HepG2 (cell line): Measurements from ENCODE around the gene MYO5A. TPM values are rescaled to one million over a fixed set of nuclear protein-coding genes. Genes with fewer than 3 reads are reported as not detected.

Source experiments
- ATAC-seq: fragments of 200-7000 bp; cut with Tn5 transposase; 3 replicates; pipeline ENCODE4 v1.9.1; 2020; ENCODE audit warnings: mild to moderate bottlenecking, moderate library complexity
- BruUV-seq: library from RNA; stranded (reverse); fragments of 400-500 nt; replicated peaks from 2 replicates; lab custom pipeline; 2021; lab: Mats Ljungman, UMichigan
- CTCF ChIA-PET: fragments of 300-600 bp; formaldehyde crosslinking; extraction: SDS; loops from one replicate; lab custom pipeline; 2021; ENCODE audit warnings: low total read pairs, inconsistent platforms, low intra/inter-chr PET ratio; lab: Yijun Ruan, JAX
- POLR2A ChIA-PET: fragments of 350-600 bp; sonication (Branson Sonifier 250); formaldehyde crosslinking; loops from one replicate; lab custom pipeline; 2020; ENCODE audit warnings: antibody characterized with exemption, inconsistent platforms; lab: Yijun Ruan, JAX
- DNase-seq: peaks from one replicate; pipeline ENCODE4 v3.0.0-alpha.2; 2015; ENCODE audit warnings: low spot score
- FAIRE-seq: peaks from 3 replicates; lab custom pipeline; 2011; peaks lifted over from hg19 to GRCh38; lab: Jason Lieb, UNC
- H2AFZ ChIP-seq: one replicate; pipeline ENCODE4 v1.6.1; 2011; ENCODE audit warnings: low read length, inconsistent platforms
- H3K27ac ChIP-seq: fragments of 300-600 bp; 3 replicates; pipeline ENCODE4 v1.8.0; 2011; ENCODE audit warnings: mixed run types, mild to moderate bottlenecking, mixed read lengths, low read length, inconsistent platforms; ENCODE audit not compliant: insufficient read depth; ENCODE audit errors: extremely low read length
- H3K27me3 ChIP-seq, 2 experiments: fragments of 200-600 bp in 1 of 2; 2 replicates in 1 of 2; 3 replicates in 1 of 2; pipeline versions ENCODE4 v1.6.0 to v1.8.0; 2011; ENCODE audit warnings: low read length in 2 of 2, mild to moderate bottlenecking in 2 of 2, moderate library complexity in 2 of 2, inconsistent platforms in 1 of 2; ENCODE audit not compliant: insufficient read depth in 2 of 2, control insufficient read depth in 1 of 2
- H3K36me3 ChIP-seq, 2 experiments: fragments of 200-600 bp in 1 of 2; replicated peaks in 1 of 2; 2 replicates in 1 of 2; 3 replicates in 1 of 2; pipeline versions ENCODE4 v1.5.1 to v1.8.0; 2011; ENCODE audit warnings: low read length in 2 of 2, inconsistent platforms in 1 of 2; ENCODE audit not compliant: insufficient read depth in 2 of 2, control insufficient read depth in 1 of 2
- H3K4me1 ChIP-seq: 2 replicates; pipeline ENCODE4 v1.5.1; 2012; ENCODE audit warnings: low read length, inconsistent platforms; ENCODE audit not compliant: insufficient read depth
- H3K4me2 ChIP-seq: 2 replicates; pipeline ENCODE4 v1.6.0; 2011; ENCODE audit warnings: low read depth, low read length, inconsistent platforms
- H3K4me3 ChIP-seq, 3 experiments: fragments of 200-600 bp in 1 of 3; sonication (generic), shearing (Covaris generic) in 1 of 3; replicated peaks in 1 of 3; 2 replicates each; pipeline ENCODE4 v1.5.1; 2011 to 2016; ENCODE audit warnings: low read length in 3 of 3, inconsistent platforms in 2 of 3, low read depth in 2 of 3, mild to moderate bottlenecking in 2 of 3, control low read depth in 1 of 3, mixed read lengths in 1 of 3; ENCODE audit not compliant: insufficient read depth in 1 of 3
- H3K79me2 ChIP-seq: one replicate; pipeline ENCODE4 v1.6.1; 2011; ENCODE audit warnings: low read length, inconsistent platforms; ENCODE audit not compliant: insufficient read depth
- H3K9ac ChIP-seq: 2 replicates; pipeline ENCODE4 v1.6.0; 2011; ENCODE audit warnings: mild to moderate bottlenecking, low read depth, low read length, inconsistent platforms; ENCODE audit not compliant: insufficient read depth
- H3K9me3 ChIP-seq: 2 replicates; pipeline ENCODE4 v1.5.1; 2012; ENCODE audit warnings: mild to moderate bottlenecking, low read length
- H4K20me1 ChIP-seq: 2 replicates; pipeline ENCODE4 v1.6.0; 2011; ENCODE audit warnings: inconsistent platforms, mild to moderate bottlenecking, low read length, moderate library complexity; ENCODE audit not compliant: insufficient read depth
- BRD4 ChIP-seq: sonication (generic); formaldehyde crosslinking; IDR thresholded peaks from 2 replicates; pipeline ENCODE4 v1.4.0; 2020; ENCODE audit warnings: missing genetic modification reagents
- CREB1 ChIP-seq, 2 experiments: fragments of 450-650 bp in 1 of 2; IDR thresholded peaks; 2 replicates each; pipeline ENCODE4 v1.6.1; 2016 to 2017; ENCODE audit warnings: control low read depth in 1 of 2, mild to moderate bottlenecking in 1 of 2, missing compliant biosample characterization in 1 of 2, missing genetic modification characterization in 1 of 2
- GABPA ChIP-seq, 2 experiments: IDR thresholded peaks; 2 replicates each; pipeline ENCODE4 v1.6.1; 2011 to 2016; ENCODE audit warnings: low read depth in 2 of 2, low read length in 1 of 2, missing biosample characterization in 1 of 2, missing genetic modification characterization in 1 of 2
- HNRNPUL1 ChIP-seq: fragments of 200-400 bp; formaldehyde crosslinking; IDR thresholded peaks from 2 replicates; pipeline ENCODE4 v1.6.1; 2017; ENCODE audit warnings: low read depth, mild to moderate bottlenecking, low read length, moderate library complexity
- JUN ChIP-seq: sonication (generic); formaldehyde crosslinking; IDR thresholded peaks from 2 replicates; pipeline ENCODE4 v1.4.0; 2020; ENCODE audit warnings: mild to moderate bottlenecking, missing genetic modification reagents
- ZNF646 ChIP-seq: sonication (generic); formaldehyde crosslinking; IDR thresholded peaks from 2 replicates; pipeline ENCODE4 v1.9.0; 2021; ENCODE audit warnings: mild to moderate bottlenecking, missing genetic modification reagents
- in situ Hi-C: cut with HindIII; loops from 2 replicates; pipeline ENCODE4 v1.10.0; 2017; ENCODE audit warnings: low pct_unique_long_range_greater_than_20kb; ENCODE audit not compliant: extremely low pct_ligation_motif_present
- intact Hi-C: fragments of 100-400 bp; cut with micrococcal nuclease; formaldehyde crosslinking; loops from one replicate; pipeline ENCODE4 v1.10.0; 2022; ENCODE audit not compliant: unreplicated experiment
- polyA plus RNA-seq, 8 experiments: library from polyadenylated mRNA; depleted of rRNA in 3 of 8; stranded (reverse) in 7 of 8; unstranded in 1 of 8; fragments of >200 nt; fragmentation: Illumina TruSeq in 4 of 8; extraction: Trizol in 4 of 8; gene quantifications; 2 replicates each; pipeline versions ENCODE4 v1.2.1 to v1.2.3, GENCODE V29; 2011 to 2016; ENCODE audit warnings: low read depth in 4 of 8, missing spikeins in 1 of 8, mixed read lengths in 1 of 8; ENCODE audit not compliant: insufficient read depth in 1 of 8
- total RNA-seq, 5 experiments: library from RNA; depleted of rRNA; stranded (reverse); fragments of >200 nt; fragmentation: Illumina TruSeq; extraction: Trizol; gene quantifications; 2 replicates each; pipeline ENCODE4 v1.2.3, GENCODE V29; 2016; ENCODE audit warnings: low read depth in 1 of 5

The MYO5A gene
- total and polyA plus RNA-seq, 2 of the 13 experiments (the other 11 are each of a cell fraction or from before 2014, with no cell fraction given): 2.8 to 4.8 TPM

- no peak for DNase-seq
- Histone ChIP-seq H3K4me1 (no peaks in the 10 kb centered on the region), H3K27me3 (no peaks in the 10 kb centered on the region), H3K4me2 (no peak overlapping the region), H3K36me3 (no peaks in the 10 kb centered on the region), H3K9ac (no peak overlapping the region), H3K9me3 (no peaks in the 10 kb centered on the region), H3K27ac (no peak overlapping the region), H4K20me1 (no peaks in the 10 kb centered on the region), H3K79me2 (no peaks in the 10 kb centered on the region), H2AFZ (no peak overlapping the region), H3K4me3 (no peak overlapping the region)
- CTCF ChIA-PET: no interaction called here
- intact Hi-C loops (no loop called here), in situ Hi-C loops (no loop called here)
- FAIRE-seq: no peak
- POLR2A ChIA-PET: no interaction called here
- ATAC-seq: no peak
- no TSS peak for BruUV-seq
- TF ChIP-seq GABPA (IDR thresholded peaks at IDR 0.05; ENCODE audit: low read depth, low read length): no peak
- no peak for TF ChIP-seq GABPA (CRISPR knock-in tag; IDR thresholded peaks at IDR 0.05; ENCODE audit: low read depth)
- no peak for TF ChIP-seq JUN (CRISPR knock-in tag)
- TF ChIP-seq ZNF646: no peak
- no peak for TF ChIP-seq HNRNPUL1
- TF ChIP-seq CREB1 (IDR thresholded peaks at IDR 0.05): no peak
- no peak for TF ChIP-seq CREB1 (CRISPR knock-in tag; IDR thresholded peaks at IDR 0.05)
- TF ChIP-seq BRD4 (CRISPR knock-in tag): no peak
These were observed 30.0 kb downstream of the MYO5A start for GRCh38 chr15:52498706-52499105.
